Prostate gland (tissue), 2 donors: ENCODE measurements around the gene COIL. TPM values are rescaled to one million over a fixed set of nuclear protein-coding genes. Genes with fewer than 3 reads are reported as not detected.

Source experiments
- DNase-seq: peaks from one replicate; pipeline ENCODE4 v3.0.0-alpha.2; 2019; ENCODE audit warnings: low spot score
- H3K27ac ChIP-seq, 2 donors: fragments of 200-600 bp; sonication (generic); 2 replicates each; pipeline ENCODE4 v1.5.1; 2017 to 2019
- H3K27me3 ChIP-seq: fragments of 200-600 bp; sonication (generic); replicated peaks from 2 replicates; pipeline ENCODE4 v1.5.1; 2019; ENCODE audit not compliant: insufficient read depth
- H3K36me3 ChIP-seq, 2 donors: fragments of 200-600 bp; sonication (generic); 1 replicate in 1 of 2; 2 replicates in 1 of 2; pipeline versions ENCODE4 v1.5.1 to v1.8.1; 2017 to 2019
- H3K4me1 ChIP-seq: fragments of 200-600 bp; sonication (generic); replicated peaks from 2 replicates; pipeline ENCODE4 v1.5.1; 2019
- H3K4me3 ChIP-seq, 2 donors: fragments of 200-600 bp; sonication (generic); 2 replicates each; pipeline ENCODE4 v1.5.1; 2017 to 2019
- H3K9me3 ChIP-seq: fragments of 200-600 bp; sonication (generic); 2 replicates; pipeline ENCODE4 v1.5.1; 2017
- CTCF ChIP-seq, 4 experiments: fragments of 200-600 bp in 2 of 4; fragments of 450-650 bp in 2 of 4; sonication (generic) in 2 of 4; IDR thresholded peaks; 1 replicate in 3 of 4; 2 replicates in 1 of 4; pipeline ENCODE4 v1.5.1; 2016 to 2019; ENCODE audit warnings: antibody characterized with exemption in 4 of 4, mild to moderate bottlenecking in 2 of 4, moderate library complexity in 2 of 4
- POLR2A ChIP-seq: fragments of 450-650 bp; IDR thresholded peaks from one replicate; pipeline ENCODE4 v1.6.1; 2016; ENCODE audit warnings: antibody characterized with exemption, mild to moderate bottlenecking
- POLR2AphosphoS5 ChIP-seq: sonication (generic); formaldehyde crosslinking; IDR thresholded peaks from one replicate; pipeline ENCODE4 v1.6.1; 2017; ENCODE audit warnings: antibody characterized with exemption
- WGBS: methylation state at CpG from one replicate; pipeline ENCODE4 v1.1.5; 2018; 5-methylcytosine and 5-hydroxymethylcytosine counted together
- intact Hi-C: fragments of 100-400 bp; cut with DNase I; formaldehyde crosslinking; loops from one replicate; pipeline ENCODE4 v1.14.2; 2022
- total RNA-seq, 2 donors: library from RNA; depleted of rRNA; stranded (reverse); fragments of >200 nt; gene quantifications; one replicate each; pipeline ENCODE4 v1.1.0, GENCODE V29; 2016

Gene COIL
- total RNA-seq, 2 donors from 2014 or later = 14.8 to 22.3 TPM

- DNase-seq = no peak
- no peak overlapping the region for H3K27ac ChIP-seq
- no peaks in the 10 kb centered on the region for H3K4me1 ChIP-seq
- no peaks in the 10 kb centered on the region for H3K36me3 ChIP-seq
- no peak overlapping the region for H3K4me3 ChIP-seq
- WGBS = 90% methylated on average over 3 of the region's 3 CpGs
- intact Hi-C loops = no loop called here
- H3K9me3 ChIP-seq = no peaks in the 10 kb centered on the region
- no peak for TF ChIP-seq CTCF (IDR thresholded peaks at IDR 0.05)
- no peak for TF ChIP-seq POLR2A
- no peak for TF ChIP-seq POLR2AphosphoS5
- no peaks in the 10 kb centered on the region for H3K27me3 ChIP-seq
Observed at GRCh38 chr17:56935461-56935860, 25.4 kb downstream of the COIL start.

DNA sequence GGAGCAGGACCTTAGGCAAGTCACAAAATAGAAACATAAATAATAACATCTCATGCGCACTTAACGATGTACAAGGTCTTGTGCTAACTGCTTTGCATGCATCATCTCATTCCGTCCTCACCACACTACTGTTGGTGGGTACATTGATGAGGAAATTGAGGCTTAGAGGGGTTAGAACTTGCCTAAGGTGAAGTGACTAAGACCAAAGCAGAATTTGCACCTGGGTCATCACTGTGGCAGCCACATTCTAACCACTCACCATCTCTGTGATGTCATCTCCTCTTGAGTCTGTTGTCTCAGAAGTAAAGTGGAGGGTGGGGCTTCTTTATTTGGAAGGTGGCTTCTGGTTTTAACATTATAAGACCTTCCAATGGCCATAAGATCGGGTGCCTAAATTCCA is 26.6 kb downstream of the COIL start:
- H3K36me3 ChIP-seq = no peaks in the 10 kb centered on the region
- H3K9me3 ChIP-seq = no peaks in the 10 kb centered on the region
- no peaks in the 10 kb centered on the region for H3K4me1 ChIP-seq
- TF ChIP-seq POLR2A (no peak), CTCF (IDR thresholded peaks at IDR 0.05) (no peak), POLR2AphosphoS5 (no peak)
- no peak for DNase-seq
- no peaks in the 10 kb centered on the region for H3K27me3 ChIP-seq
- no peak overlapping the region for H3K27ac ChIP-seq
- intact Hi-C loops = no loop called here
- no peak overlapping the region for H3K4me3 ChIP-seq
- 92% methylated on average over 4 of the region's 4 CpGs for WGBS

- no peak overlapping the region for H3K4me3 ChIP-seq
- DNase-seq = no peak
- intact Hi-C loops = no loop called here
- no peaks in the 10 kb centered on the region for H3K4me1 ChIP-seq
- TF ChIP-seq POLR2AphosphoS5 = no peak
- TF ChIP-seq POLR2A = no peak
- no peak for TF ChIP-seq CTCF (IDR thresholded peaks at IDR 0.05)
- WGBS = 93% methylated on average over 1 of the region's 1 CpG
- H3K9me3 ChIP-seq = no peaks in the 10 kb centered on the region
- H3K27me3 ChIP-seq = no peaks in the 10 kb centered on the region
- H3K27ac ChIP-seq = no peak overlapping the region
- no peaks in the 10 kb centered on the region for H3K36me3 ChIP-seq
Observed at GRCh38 chr17:56933868-56934267, 27.0 kb downstream of the COIL start.

DNA sequence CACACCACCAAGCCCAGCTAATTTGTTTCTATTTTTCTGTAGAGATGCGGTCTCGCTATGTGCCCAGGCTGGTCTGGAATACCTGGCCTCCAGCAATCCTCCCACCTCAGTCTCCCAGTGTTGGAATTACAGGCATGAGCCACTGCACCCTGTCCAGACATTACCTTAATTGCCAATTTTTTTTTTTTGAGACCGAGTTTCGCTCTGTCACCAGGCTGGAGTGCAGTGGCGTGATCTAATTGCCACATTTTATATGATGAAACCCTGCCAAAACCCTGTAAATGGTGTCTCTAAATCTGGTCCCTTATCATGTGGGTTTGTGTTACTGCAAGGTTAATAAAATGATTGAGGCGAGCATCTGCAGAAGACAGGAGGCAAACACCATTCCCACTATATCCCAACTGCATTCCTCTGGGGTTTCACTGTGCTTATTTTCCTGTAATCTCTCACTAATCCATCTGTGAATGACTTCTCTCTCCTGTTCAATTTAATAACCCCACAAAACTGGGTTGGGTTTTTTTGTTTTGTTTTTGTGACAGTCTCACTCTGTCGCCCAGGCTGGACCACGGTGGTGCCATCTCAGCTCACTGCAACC is 27.6 kb downstream of the COIL start:
- Histone ChIP-seq H3K27me3 (no peaks in the 10 kb centered on the region), H3K4me1 (no peaks in the 10 kb centered on the region), H3K9me3 (no peaks in the 10 kb centered on the region), H3K27ac (no peak overlapping the region), H3K36me3 (no peaks in the 10 kb centered on the region), H3K4me3 (no peak overlapping the region)
- TF ChIP-seq POLR2A (no peak), CTCF (IDR thresholded peaks at IDR 0.05) (no peak), POLR2AphosphoS5 (no peak)
- no peak for DNase-seq
- WGBS = 82% methylated on average over 8 of the region's 8 CpGs
- intact Hi-C loops = no loop called here

- Histone ChIP-seq H3K36me3 (no peaks in the 10 kb centered on the region), H3K27me3 (no peaks in the 10 kb centered on the region), H3K27ac (no peak overlapping the region), H3K4me3 (no peak overlapping the region), H3K9me3 (no peaks in the 10 kb centered on the region), H3K4me1 (no peaks in the 10 kb centered on the region)
- WGBS = 93% methylated on average over 2 of the region's 2 CpGs
- TF ChIP-seq POLR2A = no peak
- TF ChIP-seq CTCF (IDR thresholded peaks at IDR 0.05) = no peak
- no peak for TF ChIP-seq POLR2AphosphoS5
- DNase-seq = no peak
- intact Hi-C loops = no loop called here
Observed at GRCh38 chr17:56930739-56931337, 30.0 kb downstream of the COIL start.
